Measurements from ENCODE around the gene GJC1.

The GJC1 gene

DNA sequence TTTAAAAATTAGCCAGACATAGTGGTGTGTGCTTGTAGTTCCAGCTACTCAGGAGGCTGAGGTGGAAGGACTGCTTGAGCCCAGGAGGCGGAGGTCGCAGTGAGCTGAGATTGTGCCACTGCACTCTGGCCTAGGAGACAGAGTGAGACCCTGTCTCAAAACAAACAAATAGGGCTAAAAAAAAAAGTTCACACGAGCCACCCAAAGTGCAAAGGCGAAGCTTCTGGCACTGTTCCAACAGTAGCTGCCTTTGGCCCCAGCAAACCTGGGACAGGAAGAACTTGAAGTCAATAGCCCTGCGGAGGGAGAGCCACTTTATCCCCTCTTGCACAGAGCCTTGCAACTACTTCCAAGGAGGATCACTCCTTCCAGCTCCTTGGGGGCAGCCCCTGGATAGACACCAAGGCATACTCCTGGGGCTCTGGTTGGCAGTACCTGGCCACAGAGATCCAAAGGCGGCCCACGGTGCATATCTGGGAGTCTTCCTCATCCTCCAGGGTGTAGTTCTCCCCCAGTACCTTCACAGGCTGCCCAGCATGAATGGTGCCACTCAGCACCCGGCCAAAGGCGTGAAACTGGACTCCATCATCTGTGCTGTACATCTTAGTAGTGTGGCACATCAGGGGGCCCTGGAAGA is 32.3 kb upstream of the GJC1 start:
- no peak for DNase-seq (ENCODE audit: low spot score)
- in situ Hi-C loops (cut with MboI; ENCODE audit: low sequenced_read_pairs, unreplicated experiment) = loop anchor here (10.0 kb wide), 1 partner anchor 88 kb away; no protein-coding TSS in a partner anchor
- no peak for TF ChIP-seq CTCF (IDR thresholded peaks at IDR 0.05; ENCODE audit: borderline replicate concordance, control extremely low read depth, extremely low read depth, insufficient read depth, missing control alignments)

GRCh38 chr17:44859701-44860100 is 29.6 kb upstream of the GJC1 start:
- no peak for DNase-seq (ENCODE audit: low spot score)
- in situ Hi-C loops (cut with MboI; ENCODE audit: low sequenced_read_pairs, unreplicated experiment) = loop anchor here (10.0 kb wide), 1 partner anchor 85 kb away; no protein-coding TSS in a partner anchor
- no peak for TF ChIP-seq CTCF (IDR thresholded peaks at IDR 0.05; ENCODE audit: borderline replicate concordance, control extremely low read depth, extremely low read depth, insufficient read depth, missing control alignments)

GRCh38 chr17:44854192-44854591 is 24.1 kb upstream of the GJC1 start:
- in situ Hi-C loops (cut with MboI; ENCODE audit: low sequenced_read_pairs, unreplicated experiment) = no loop called here
- DNase-seq (ENCODE audit: low spot score) = no peak
- TF ChIP-seq CTCF (IDR thresholded peaks at IDR 0.05; ENCODE audit: borderline replicate concordance, control extremely low read depth, extremely low read depth, insufficient read depth, missing control alignments) = no peak

- in situ Hi-C loops (cut with MboI; ENCODE audit: low sequenced_read_pairs, unreplicated experiment) = no loop called here
- no peak for TF ChIP-seq CTCF (IDR thresholded peaks at IDR 0.05; ENCODE audit: borderline replicate concordance, control extremely low read depth, extremely low read depth, insufficient read depth, missing control alignments)
- no peak for DNase-seq (ENCODE audit: low spot score)
These were observed 20.5 kb upstream of the GJC1 start for GRCh38 chr17:44850612-44851011.

DNA sequence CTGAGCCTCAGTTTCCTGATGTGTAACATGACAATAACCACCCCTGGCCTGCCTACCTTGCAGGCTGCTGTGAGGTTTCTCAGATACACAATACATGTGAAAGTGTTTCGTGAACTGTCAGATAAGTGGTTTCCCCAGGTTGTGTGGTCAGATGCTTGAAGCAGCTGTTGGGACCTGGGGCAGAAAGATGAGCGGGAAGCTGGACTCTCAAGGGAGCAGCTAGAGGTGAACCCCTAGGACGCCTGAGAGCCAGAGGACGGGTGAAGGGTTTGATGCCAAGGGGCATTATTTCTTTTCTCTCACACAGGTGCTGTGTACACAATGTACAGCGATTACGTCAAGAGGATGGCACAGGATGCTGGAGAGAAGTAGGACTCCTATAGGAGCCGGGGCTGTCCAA is 19.9 kb upstream of the GJC1 start:
- no peak for TF ChIP-seq CTCF (IDR thresholded peaks at IDR 0.05; ENCODE audit: borderline replicate concordance, control extremely low read depth, extremely low read depth, insufficient read depth, missing control alignments)
- in situ Hi-C loops (cut with MboI; ENCODE audit: low sequenced_read_pairs, unreplicated experiment) = no loop called here
- no peak for DNase-seq (ENCODE audit: low spot score)

- DNase-seq (ENCODE audit: low spot score) = no peak
- TF ChIP-seq CTCF (IDR thresholded peaks at IDR 0.05; ENCODE audit: borderline replicate concordance, control extremely low read depth, extremely low read depth, insufficient read depth, missing control alignments) = no peak
- in situ Hi-C loops (cut with MboI; ENCODE audit: low sequenced_read_pairs, unreplicated experiment) = no loop called here
These were observed 18.9 kb upstream of the GJC1 start for GRCh38 chr17:44848961-44849489.

Measured in GM13976 (cell line).